IMR-90 (cell line): ENCODE results near the gene ARRB1. TPM values are rescaled to one million over a fixed set of nuclear protein-coding genes. Genes with fewer than 3 reads are reported as not detected.

Source experiments
- ATAC-seq: fragments of 200-7000 bp; cut with Tn5 transposase; 2 replicates; pipeline ENCODE4 v1.9.1; 2020; ENCODE audit warnings: low read depth, mild to moderate bottlenecking, moderate library complexity
- BruUV-seq: library from RNA; stranded (reverse); fragments of 400-500 nt; replicated peaks from 2 replicates; lab custom pipeline; 2021; lab: Mats Ljungman, UMichigan
- CTCF ChIA-PET: fragments of 300-600 bp; formaldehyde crosslinking; extraction: SDS; loops from one replicate; lab custom pipeline; 2021; ENCODE audit warnings: antibody characterized with exemption; lab: Yijun Ruan, JAX
- POLR2A ChIA-PET: fragments of 300-600 bp; sonication (Branson Sonifier 250); formaldehyde crosslinking; loops from one replicate; lab custom pipeline; 2022; ENCODE audit warnings: antibody characterized with exemption; ENCODE audit not compliant: unreplicated experiment; lab: Charles Lee
- DNase-seq: peaks from one replicate; pipeline ENCODE4 v3.0.0; 2013
- H2AFZ ChIP-seq: replicated peaks from 2 replicates; pipeline ENCODE3; 2013; ENCODE audit warnings: low read length, mild to moderate bottlenecking; ENCODE audit not compliant: poor library complexity
- H2AK5ac ChIP-seq: 2 replicates; pipeline ENCODE4 v1.6.1; 2013; ENCODE audit warnings: low read depth, low read length, inconsistent platforms
- H2AK9ac ChIP-seq: replicated peaks from 2 replicates; pipeline ENCODE3; 2013; ENCODE audit warnings: mild to moderate bottlenecking, low read depth, low read length, moderate library complexity; ENCODE audit not compliant: poor library complexity
- H2BK120ac ChIP-seq: 2 replicates; pipeline ENCODE4 v1.6.1; 2013; ENCODE audit warnings: low read depth, low read length, inconsistent platforms
- H2BK15ac ChIP-seq: 3 replicates; pipeline ENCODE4 v1.6.1; 2013; ENCODE audit warnings: low read depth, low read length, inconsistent platforms
- H2BK20ac ChIP-seq: 2 replicates; pipeline ENCODE4 v1.6.1; 2013; ENCODE audit warnings: low read depth, mild to moderate bottlenecking, inconsistent platforms, low read length, moderate library complexity
- H2BK5ac ChIP-seq: 2 replicates; pipeline ENCODE4 v1.6.1; 2013; ENCODE audit warnings: mild to moderate bottlenecking, low read depth, low read length, inconsistent platforms; ENCODE audit not compliant: poor library complexity, severe bottlenecking
- H3K14ac ChIP-seq: replicated peaks from 2 replicates; pipeline ENCODE4 v1.6.1; 2013; ENCODE audit warnings: low read depth, low read length, inconsistent platforms
- H3K18ac ChIP-seq: 2 replicates; pipeline ENCODE4 v1.6.1; 2013; ENCODE audit warnings: low read depth, low read length, control low read depth
- H3K23ac ChIP-seq: 2 replicates; pipeline ENCODE4 v1.6.1; 2013; ENCODE audit warnings: low read depth, low read length, inconsistent platforms
- H3K27ac ChIP-seq: 2 replicates; pipeline ENCODE4 v1.5.1; 2013; ENCODE audit warnings: mild to moderate bottlenecking, control low read depth, low read length; ENCODE audit not compliant: insufficient read depth
- H3K27me3 ChIP-seq: 2 replicates; pipeline ENCODE4 v1.6.1; 2013; ENCODE audit warnings: low read length; ENCODE audit not compliant: control insufficient read depth, insufficient read depth
- H3K36me3 ChIP-seq: 2 replicates; pipeline ENCODE4 v1.6.1; 2013; ENCODE audit warnings: low read length, mixed read lengths; ENCODE audit not compliant: control insufficient read depth, insufficient read depth
- H3K4ac ChIP-seq: 2 replicates; pipeline ENCODE4 v1.6.1; 2013; ENCODE audit warnings: low read depth, low read length, inconsistent platforms
- H3K4me1 ChIP-seq: 2 replicates; pipeline ENCODE4 v1.6.1; 2013; ENCODE audit warnings: low read length, mixed read lengths; ENCODE audit not compliant: control insufficient read depth, insufficient read depth
- H3K4me2 ChIP-seq: 2 replicates; pipeline ENCODE4 v1.6.1; 2013; ENCODE audit warnings: low read depth, mild to moderate bottlenecking, control low read depth, low read length, moderate library complexity
- H3K4me3 ChIP-seq: 2 replicates; pipeline ENCODE4 v1.5.1; 2013; ENCODE audit warnings: low read depth, mild to moderate bottlenecking, control low read depth, low read length, moderate library complexity; ENCODE audit not compliant: insufficient read depth
- H3K56ac ChIP-seq: 2 replicates; pipeline ENCODE4 v1.6.1; 2013; ENCODE audit warnings: low read length, inconsistent platforms; ENCODE audit not compliant: insufficient read depth; ENCODE audit errors: extremely low read depth
- H3K79me1 ChIP-seq, 2 experiments: 2 replicates each; pipeline ENCODE4 v1.6.1; 2013; ENCODE audit warnings: low read length in 2 of 2, inconsistent platforms in 1 of 2, low read depth in 1 of 2
- H3K9ac ChIP-seq: 2 replicates; pipeline ENCODE4 v1.6.1; 2013; ENCODE audit warnings: low read depth, low read length, control low read depth
- H3K9me1 ChIP-seq: 2 replicates; pipeline ENCODE4 v1.6.1; 2013; ENCODE audit warnings: low read length, inconsistent platforms; ENCODE audit not compliant: insufficient read depth
- H3K9me3 ChIP-seq: 2 replicates; pipeline ENCODE4 v1.6.1; 2013; ENCODE audit warnings: low read length; ENCODE audit not compliant: control insufficient read depth, insufficient read depth
- H4K20me1 ChIP-seq: 2 replicates; pipeline ENCODE4 v1.6.1; 2013; ENCODE audit warnings: low read length, inconsistent platforms; ENCODE audit not compliant: insufficient read depth
- H4K5ac ChIP-seq: 2 replicates; pipeline ENCODE4 v1.6.1; 2013; ENCODE audit warnings: mild to moderate bottlenecking, low read depth, low read length, control low read depth
- H4K8ac ChIP-seq, 2 experiments: 2 replicates each; pipeline ENCODE4 v1.6.1; 2013; ENCODE audit warnings: low read depth in 2 of 2, low read length in 2 of 2, control low read depth in 1 of 2, inconsistent platforms in 1 of 2
- H4K91ac ChIP-seq: 2 replicates; pipeline ENCODE4 v1.6.1; 2013; ENCODE audit warnings: low read depth, low read length, inconsistent platforms; ENCODE audit not compliant: insufficient read depth
- CEBPB ChIP-seq: IDR thresholded peaks from 2 replicates; pipeline ENCODE4 v1.6.1; 2012; ENCODE audit warnings: low read depth, low read length, improper control_type of control experiment
- CTCF ChIP-seq: conservative IDR thresholded peaks from 2 replicates; pipeline ENCODE4 v1.5.1; 2012; ENCODE audit warnings: mild to moderate bottlenecking, low read depth, low read length, improper control_type of control experiment
- FOS ChIP-seq: fragments of 150-350 bp; IDR thresholded peaks from 2 replicates; pipeline ENCODE4 v1.6.1; 2016; ENCODE audit warnings: low read depth, low read length
- MAFK ChIP-seq: IDR thresholded peaks from 2 replicates; pipeline ENCODE4 v1.6.1; 2012; ENCODE audit warnings: low read depth, low read length, improper control_type of control experiment
- MAZ ChIP-seq: IDR thresholded peaks from 2 replicates; pipeline ENCODE4 v1.6.1; 2012; ENCODE audit warnings: low read depth, mild to moderate bottlenecking, low read length, improper control_type of control experiment, moderate library complexity, borderline replicate concordance
- NFE2L2 ChIP-seq: fragments of 150-350 bp; IDR thresholded peaks from 2 replicates; pipeline ENCODE4 v1.6.1; 2016; ENCODE audit warnings: low read depth, mild to moderate bottlenecking, low read length
- POLR2A ChIP-seq: IDR thresholded peaks from 2 replicates; pipeline ENCODE4 v1.6.1; 2012; ENCODE audit warnings: mild to moderate bottlenecking, low read depth, low read length
- RCOR1 ChIP-seq: IDR thresholded peaks from 2 replicates; pipeline ENCODE4 v1.6.1; 2012; ENCODE audit warnings: mild to moderate bottlenecking, low read length, improper control_type of control experiment; ENCODE audit not compliant: insufficient replicate concordance
- SMC3 ChIP-seq: fragments of 150-350 bp; IDR thresholded peaks from 2 replicates; pipeline ENCODE4 v1.6.1; 2016; ENCODE audit warnings: low read depth, mild to moderate bottlenecking, antibody characterized with exemption, low read length, moderate library complexity
- WGBS, 2 experiments: methylation state at CpG; one replicate each; pipeline versions ENCODE4 v1.1.5 to v1.1.7; 2013; ENCODE audit warnings: missing lambda C conversion rate in 2 of 2; ENCODE audit not compliant: insufficient read length in 1 of 2; ENCODE audit errors: extremely low coverage in 2 of 2; 5-methylcytosine and 5-hydroxymethylcytosine counted together
- dilution Hi-C: fragments of 300-500 bp; cut with HindIII; formaldehyde crosslinking; loops from one replicate; pipeline ENCODE4 v1.14.3; 2018; ENCODE audit warnings: low sequenced_read_pairs; ENCODE audit not compliant: unreplicated experiment
- in situ Hi-C: fragments of 300-500 bp; cut with MboI; formaldehyde crosslinking; loops from 3 replicates; pipeline ENCODE4 v1.14.3; 2019; ENCODE audit warnings: low sequenced_read_pairs, inconsistent platforms, mixed read lengths
- intact Hi-C: fragments of 100-400 bp; cut with micrococcal nuclease; formaldehyde crosslinking; loops from 2 replicates; pipeline ENCODE4 v1.10.0; 2022
- polyA plus RNA-seq, 3 experiments: library from polyadenylated mRNA; depleted of rRNA; stranded (reverse); fragments of >200 nt; gene quantifications; 2 replicates each; pipeline ENCODE4 v1.2.3, GENCODE V29; 2012; ENCODE audit warnings: low replicate concordance in 1 of 3
- total RNA-seq: library from RNA; depleted of rRNA; stranded (reverse); fragments of >200 nt; gene quantifications from 2 replicates; pipeline ENCODE4 v1.2.3, GENCODE V29; 2012

ARRB1 gene
- total and polyA plus RNA-seq, 2 of the 4 experiments (the other 2 are of a cell fraction) = 11.0 to 17.4 TPM

DNA sequence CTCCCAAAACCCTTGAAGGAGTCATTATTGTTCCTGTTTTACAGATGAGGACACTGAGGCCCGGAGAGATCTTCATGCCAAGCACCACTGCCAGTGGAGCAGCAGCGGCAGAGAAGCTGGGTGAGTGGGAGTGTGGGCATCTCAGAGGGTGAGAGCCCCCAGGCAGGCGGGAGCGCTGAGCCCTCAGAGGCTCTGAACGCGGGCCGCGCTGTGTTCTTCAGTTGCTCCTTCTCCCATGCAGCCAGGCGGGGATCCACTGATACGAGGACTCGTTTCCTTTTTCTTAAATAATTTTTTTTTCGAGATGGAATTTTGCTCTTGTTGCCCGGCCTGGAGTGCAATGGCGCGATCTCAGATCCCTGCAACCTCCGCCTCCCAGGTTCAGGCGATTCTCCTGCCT is 63.9 kb downstream of the ARRB1 start:
- POLR2A ChIA-PET = no interaction called here
- DNase-seq = no peak
- CTCF ChIA-PET = no interaction called here
- TF ChIP-seq POLR2A (no peak), CEBPB (no peak), NFE2L2 (no peak), MAFK (no peak), RCOR1 (no peak), SMC3 (no peak), CTCF (no peak), FOS (no peak), MAZ (no peak)
- dilution Hi-C loops = no loop called here
- no TSS peak for BruUV-seq
- no peak overlapping the region for H2BK120ac ChIP-seq
- H2BK5ac ChIP-seq = no peak overlapping the region
- no peak overlapping the region for H2AK5ac ChIP-seq
- H3K27me3 ChIP-seq = no peaks in the 10 kb centered on the region
- H4K91ac ChIP-seq = no peak overlapping the region
- H3K4ac ChIP-seq = no peak overlapping the region
- intact Hi-C loops = no loop called here
- no peak overlapping the region for H4K8ac ChIP-seq
- no peak overlapping the region for H3K4me3 ChIP-seq
- no peak overlapping the region for H2BK20ac ChIP-seq
- H2AK9ac ChIP-seq = no peak overlapping the region
- no peak overlapping the region for H3K9ac ChIP-seq
- H2AFZ ChIP-seq = no peak overlapping the region
- no peak for ATAC-seq
- WGBS, 2 experiments = 86% methylated on average over 9 of the region's 17 CpGs; no CpG with 5 or more reads in 1 of the 2 experiments
- H3K9me1 ChIP-seq = no peaks in the 10 kb centered on the region
- in situ Hi-C loops = loop anchor here (25.0 kb wide), 1 partner anchor 250 kb away; the partner anchor contains the start of gene GDPD5
- H3K4me1 ChIP-seq = no peaks in the 10 kb centered on the region
- peaks cover 6% of the 10 kb centered on the region; the same call in 1 of the 2 replicates for H3K36me3 ChIP-seq
- no peak overlapping the region for H3K23ac ChIP-seq
- no peaks in the 10 kb centered on the region for H3K79me1 ChIP-seq
- no peak overlapping the region for H2BK15ac ChIP-seq
- no peak overlapping the region for H3K4me2 ChIP-seq
- no peaks in the 10 kb centered on the region for H4K20me1 ChIP-seq
- no peak overlapping the region for H3K56ac ChIP-seq
- H3K14ac ChIP-seq = no peak overlapping the region
- no peak overlapping the region for H3K18ac ChIP-seq
- no peak overlapping the region for H3K27ac ChIP-seq
- no peaks in the 10 kb centered on the region for H3K9me3 ChIP-seq
- no peak overlapping the region for H4K5ac ChIP-seq
